ENCODE data around the gene ABLIM1.

The ABLIM1 gene

GRCh38 chr10:114661212-114661880 is 3.3 kb upstream of the ABLIM1 start (continued):
- no peak for TF ChIP-seq ZNF549 (tag by site-specific recombination; IDR thresholded peaks at IDR 0.05)
- TF ChIP-seq ZFP37 (tag by site-specific recombination; IDR thresholded peaks at IDR 0.05), result no peak
- TF ChIP-seq ZNF776 (tag by site-specific recombination; IDR thresholded peaks at IDR 0.05; ENCODE audit: borderline replicate concordance), result no peak
- TF ChIP-seq ZNF692 (tag by site-specific recombination; IDR thresholded peaks at IDR 0.05), result no peak
- no peak for TF ChIP-seq GLI4 (tag by site-specific recombination; IDR thresholded peaks at IDR 0.05)
- TF ChIP-seq ZNF416 (tag by site-specific recombination; IDR thresholded peaks at IDR 0.05), result no peak
- TF ChIP-seq ZNF26 (tag by site-specific recombination; IDR thresholded peaks at IDR 0.05), result no peak

DNA sequence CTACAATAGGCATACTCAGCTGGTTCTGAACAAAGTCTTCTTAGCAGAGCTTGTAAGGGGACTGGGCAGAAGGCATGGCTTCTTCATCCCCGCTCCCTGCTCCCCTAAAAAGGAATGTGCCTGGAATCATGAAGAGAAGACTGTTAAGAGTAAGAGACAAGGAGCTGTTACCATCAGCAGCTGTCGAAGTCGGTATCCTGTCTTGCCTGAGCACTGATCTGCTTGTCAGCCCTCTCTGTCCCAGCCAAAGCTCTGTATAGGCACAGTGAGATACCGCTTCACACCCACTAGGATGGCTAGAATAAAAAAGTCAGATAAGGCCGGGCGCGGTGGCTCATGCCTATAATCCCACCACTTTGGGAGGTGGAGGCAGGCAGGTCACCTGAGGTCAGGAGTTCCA is 2.4 kb downstream of the ABLIM1 start:
- Histone ChIP-seq H3K4me3 (ENCODE audit: low read depth, low read length) (no peak overlapping the region), H3K36me3 (ENCODE audit: control insufficient read depth in 2 of 2, insufficient read depth in 1 of 2, low read length in 2 of 2) (no peaks in the 10 kb centered on the region), H3K9me3 (ENCODE audit: control insufficient read depth, insufficient read depth, low read depth, low read length) (no peaks in the 10 kb centered on the region), H3K27ac (ENCODE audit: extremely low read depth, low read depth, low read length) (no peak overlapping the region), H3K4me1 (ENCODE audit: control insufficient read depth, insufficient read depth, low read length) (peaks cover 6% of the 10 kb centered on the region)
- no peak for TF ChIP-seq ZNF391 (tag by site-specific recombination; IDR thresholded peaks at IDR 0.05; ENCODE audit: borderline replicate concordance, low read depth)
- no peak for TF ChIP-seq GLIS1 (tag by site-specific recombination; IDR thresholded peaks at IDR 0.05)
- TF ChIP-seq ZNF146 (tag by site-specific recombination; IDR thresholded peaks at IDR 0.05), result no peak
- no peak for TF ChIP-seq ZFP41 (tag by site-specific recombination; IDR thresholded peaks at IDR 0.05; ENCODE audit: borderline replicate concordance)
- TF ChIP-seq HOXD13 (CRISPR knock-in tag; IDR thresholded peaks at IDR 0.05; ENCODE audit: borderline replicate concordance), result no peak
- TF ChIP-seq YY1 (tag by site-specific recombination; IDR thresholded peaks at IDR 0.05), result no peak
- TF ChIP-seq ZNF184 (tag by site-specific recombination; IDR thresholded peaks at IDR 0.05), result no peak
- TF ChIP-seq ZBTB10 (tag by site-specific recombination; IDR thresholded peaks at IDR 0.05), result no peak
- no peak for TF ChIP-seq ZNF677 (tag by site-specific recombination; IDR thresholded peaks at IDR 0.05)
- no peak for TF ChIP-seq KLF8 (tag by site-specific recombination; IDR thresholded peaks at IDR 0.05)
- TF ChIP-seq, protein P1, sequence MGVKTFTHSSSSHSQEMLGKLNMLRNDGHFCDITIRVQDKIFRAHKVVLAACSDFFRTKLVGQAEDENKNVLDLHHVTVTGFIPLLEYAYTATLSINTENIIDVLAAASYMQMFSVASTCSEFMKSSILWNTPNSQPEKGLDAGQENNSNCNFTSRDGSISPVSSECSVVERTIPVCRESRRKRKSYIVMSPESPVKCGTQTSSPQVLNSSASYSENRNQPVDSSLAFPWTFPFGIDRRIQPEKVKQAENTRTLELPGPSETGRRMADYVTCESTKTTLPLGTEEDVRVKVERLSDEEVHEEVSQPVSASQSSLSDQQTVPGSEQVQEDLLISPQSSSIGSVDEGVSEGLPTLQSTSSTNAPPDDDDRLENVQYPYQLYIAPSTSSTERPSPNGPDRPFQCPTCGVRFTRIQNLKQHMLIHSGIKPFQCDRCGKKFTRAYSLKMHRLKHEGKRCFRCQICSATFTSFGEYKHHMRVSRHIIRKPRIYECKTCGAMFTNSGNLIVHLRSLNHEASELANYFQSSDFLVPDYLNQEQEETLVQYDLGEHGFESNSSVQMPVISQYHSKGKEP (tag by site-specific recombination; IDR thresholded peaks at IDR 0.05), result no peak
- ChIA-PET CTCF (interaction anchor here (1.0 to 1.1 kb wide), 2 partner anchors 37 to 131 kb away, joined by 3 to 5 read pairs; no protein-coding TSS in a partner anchor), POLR2A (no interaction called here)
